HG02981 (cell line): ENCODE measurements around the gene GPR146.

Experiments used
- ATAC-seq: cut with Tn5 transposase; IDR thresholded peaks from one replicate; pipeline ENCODE4 v1.9.1; 2021; ENCODE audit warnings: mild to moderate bottlenecking, moderate library complexity; ENCODE audit not compliant: unreplicated experiment

Gene GPR146

GRCh38 chr7:1041551-1042491 lies 2.5 kb upstream of the GPR146 start:
- no peak for ATAC-seq

GRCh38 chr7:1042492-1042833 lies 1.9 kb upstream of the GPR146 start:
- no peak for ATAC-seq

- ATAC-seq, result no peak
Measured at GRCh38 chr7:1043552-1044188, 676 bp upstream of the GPR146 start.

- ATAC-seq, result no peak
Measured at GRCh38 chr7:1045069-1046063, 1.0 kb downstream of the GPR146 start.

- no peak for ATAC-seq
Measured at GRCh38 chr7:1046722-1047679, 2.7 kb downstream of the GPR146 start.

GRCh38 chr7:1049006-1049741 lies 4.8 kb downstream of the GPR146 start:
- ATAC-seq, result no peak

GRCh38 chr7:1049801-1050200 lies 5.5 kb downstream of the GPR146 start:
- ATAC-seq, result no peak

- ATAC-seq, result no peak
Measured at GRCh38 chr7:1050254-1050906, 6.0 kb downstream of the GPR146 start.

- no peak for ATAC-seq
Measured at GRCh38 chr7:1050956-1051690, 6.8 kb downstream of the GPR146 start.

- no peak for ATAC-seq
Measured at GRCh38 chr7:1052031-1052818, 7.9 kb downstream of the GPR146 start.

GRCh38 chr7:1053002-1053411 lies 8.7 kb downstream of the GPR146 start:
- no peak for ATAC-seq

GRCh38 chr7:1053816-1054370 lies 9.5 kb downstream of the GPR146 start:
- no peak for ATAC-seq

GRCh38 chr7:1054438-1054837 lies 10.1 kb downstream of the GPR146 start:
- ATAC-seq, result no peak

GRCh38 chr7:1054861-1055450 lies 10.6 kb downstream of the GPR146 start:
- no peak for ATAC-seq

- no peak for ATAC-seq
Measured at GRCh38 chr7:1055491-1055955, 11.2 kb downstream of the GPR146 start.

GRCh38 chr7:1055956-1056784 lies 11.8 kb downstream of the GPR146 start:
- ATAC-seq, result no peak
